GM10248 (cell line): ENCODE data around the gene DHRS11.

Source experiments
- CTCF ChIA-PET: fragments of 300-600 bp; sonication (Branson Sonifier 250); formaldehyde crosslinking; extraction: SDS; loops from one replicate; lab custom pipeline; 2021; ENCODE audit warnings: antibody characterized with exemption; lab: Yijun Ruan, JAX
- POLR2A ChIA-PET: fragments of 350-650 bp; sonication (Branson Sonifier 250); formaldehyde crosslinking; extraction: SDS; loops from one replicate; lab custom pipeline; 2020; ENCODE audit warnings: antibody characterized with exemption; lab: Yijun Ruan, JAX
- DNase-seq: peaks from one replicate; pipeline ENCODE4 v3.0.0; 2012; ENCODE audit errors: extremely low spot score
- TF ChIP-seq, protein P1 (sequence below): IDR thresholded peaks from 2 replicates; pipeline ENCODE4 v1.5.1; 2012; ENCODE audit warnings: mild to moderate bottlenecking, low read depth; ENCODE audit errors: extremely low read depth, missing control alignments, control extremely low read depth

DHRS11 gene

DNA sequence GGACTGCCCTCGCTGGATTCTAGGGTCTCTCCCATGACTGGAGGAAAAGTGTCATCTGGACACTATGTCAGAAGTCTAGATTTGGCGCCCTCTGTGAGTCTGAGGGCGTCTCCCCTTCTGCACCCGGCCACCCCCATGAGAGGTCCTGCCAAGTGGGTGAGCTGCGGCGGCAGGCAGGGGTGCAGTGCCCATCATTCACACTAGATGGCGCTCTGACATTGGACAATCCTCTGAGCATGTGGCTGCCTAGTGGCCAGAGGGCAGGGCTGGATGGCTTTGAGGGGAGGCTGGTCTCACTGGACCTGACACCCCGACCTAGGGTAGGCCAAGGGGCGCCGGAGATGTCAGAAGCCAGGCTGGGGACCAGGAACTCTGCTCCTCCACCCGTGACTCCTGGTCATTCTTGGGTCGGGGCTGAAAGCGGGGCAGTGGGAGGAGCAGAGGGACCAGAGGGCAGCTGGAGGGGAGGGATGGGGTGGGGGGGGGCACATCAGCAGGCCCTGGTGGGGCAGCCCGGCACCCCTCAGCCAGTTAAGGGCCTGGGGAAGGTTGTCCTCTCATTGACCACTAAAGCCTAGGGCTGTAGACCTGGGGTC, 37.7 kb downstream of the DHRS11 start:
- CTCF ChIA-PET = interaction anchor here (0.8 to 6.3 kb wide), 18 partner anchors 9 to 745 kb away, joined by 3 to 61 read pairs (median 6); partner anchors contain the start of genes C17orf78 and MRM1
- peak; percentile 87 for DNase-seq
- TF ChIP-seq, protein P1, sequence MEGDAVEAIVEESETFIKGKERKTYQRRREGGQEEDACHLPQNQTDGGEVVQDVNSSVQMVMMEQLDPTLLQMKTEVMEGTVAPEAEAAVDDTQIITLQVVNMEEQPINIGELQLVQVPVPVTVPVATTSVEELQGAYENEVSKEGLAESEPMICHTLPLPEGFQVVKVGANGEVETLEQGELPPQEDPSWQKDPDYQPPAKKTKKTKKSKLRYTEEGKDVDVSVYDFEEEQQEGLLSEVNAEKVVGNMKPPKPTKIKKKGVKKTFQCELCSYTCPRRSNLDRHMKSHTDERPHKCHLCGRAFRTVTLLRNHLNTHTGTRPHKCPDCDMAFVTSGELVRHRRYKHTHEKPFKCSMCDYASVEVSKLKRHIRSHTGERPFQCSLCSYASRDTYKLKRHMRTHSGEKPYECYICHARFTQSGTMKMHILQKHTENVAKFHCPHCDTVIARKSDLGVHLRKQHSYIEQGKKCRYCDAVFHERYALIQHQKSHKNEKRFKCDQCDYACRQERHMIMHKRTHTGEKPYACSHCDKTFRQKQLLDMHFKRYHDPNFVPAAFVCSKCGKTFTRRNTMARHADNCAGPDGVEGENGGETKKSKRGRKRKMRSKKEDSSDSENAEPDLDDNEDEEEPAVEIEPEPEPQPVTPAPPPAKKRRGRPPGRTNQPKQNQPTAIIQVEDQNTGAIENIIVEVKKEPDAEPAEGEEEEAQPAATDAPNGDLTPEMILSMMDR = peak; percentile 99
- POLR2A ChIA-PET = no interaction called here

- TF ChIP-seq, protein P1 = no peak
- ChIA-PET CTCF (interaction anchor here (0.6 to 6.3 kb wide), 13 partner anchors 10 to 744 kb away, joined by 3 to 61 read pairs (median 5); partner anchors contain the start of genes C17orf78 and MRM1), POLR2A (no interaction called here)
- no peak for DNase-seq
These were observed 38.4 kb downstream of the DHRS11 start for GRCh38 chr17:36629970-36630502.

- ChIA-PET CTCF (interaction anchor here (0.7 to 6.3 kb wide), 5 partner anchors 11 to 743 kb away, joined by 3 to 61 read pairs (median 5); no protein-coding TSS in a partner anchor), POLR2A (no interaction called here)
- TF ChIP-seq, protein P1 = no peak
- no peak for DNase-seq
These were observed 39.3 kb downstream of the DHRS11 start for GRCh38 chr17:36631022-36631421.

- DNase-seq = no peak
- POLR2A ChIA-PET = no interaction called here
- CTCF ChIA-PET = interaction anchor here (0.8 to 2.8 kb wide), 2 partner anchors 30 to 740 kb away, joined by 3 to 9 read pairs; no protein-coding TSS in a partner anchor
- TF ChIP-seq, protein P1 = no peak
These were observed 41.5 kb downstream of the DHRS11 start for GRCh38 chr17:36632916-36633771.

DNA sequence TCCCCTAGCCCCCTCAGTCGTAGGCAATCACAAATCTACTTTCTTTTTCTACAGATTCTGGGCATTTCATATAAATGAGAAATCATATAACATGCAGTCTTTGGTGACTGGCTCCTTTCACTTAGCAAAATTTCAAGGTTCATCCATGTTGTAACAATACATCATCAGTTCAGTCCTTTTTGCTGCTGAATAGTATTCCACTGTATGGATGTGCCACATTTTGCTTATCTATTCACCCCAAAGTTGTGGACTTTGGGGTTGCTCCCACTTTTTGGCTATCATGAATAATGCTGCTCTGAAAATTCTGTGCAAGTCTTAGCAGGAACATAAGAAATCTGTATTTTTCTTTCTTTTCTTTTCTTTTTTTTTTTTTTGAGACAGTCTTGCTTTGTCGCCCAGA, 48.7 kb downstream of the DHRS11 start:
- CTCF ChIA-PET = no interaction called here
- POLR2A ChIA-PET = no interaction called here
- TF ChIP-seq, protein P1 = no peak
- DNase-seq = no peak

- ChIA-PET POLR2A (no interaction called here), CTCF (no interaction called here)
- no peak for DNase-seq
- TF ChIP-seq, protein P1 = no peak
These were observed 49.2 kb downstream of the DHRS11 start for GRCh38 chr17:36640836-36641235.
